Natural killer cell (primary cell): ENCODE measurements around the gene TCEANC2. TPM values are rescaled to one million over a fixed set of nuclear protein-coding genes. Genes with fewer than 3 reads are reported as not detected.
"Not testable (repeated sequence)": the region's sequence is repeated elsewhere in the genome, so short reads cannot be mapped to it uniquely, and the experiment has no call there.

Experiments used
- ATAC-seq, 3 donors: fragments of 150-1000 bp in 2 of 3; fragments of 200-7000 bp in 1 of 3; cut with Tn5 transposase; 1 replicate in 1 of 3; 2 replicates in 2 of 3; pipeline ENCODE4 v1.10.0; 2021; ENCODE audit warnings: mild to moderate bottlenecking in 2 of 3, moderate library complexity in 2 of 3
- DNase-seq, 2 donors: peaks; one replicate each; pipeline versions ENCODE4 v3.0.0 to v3.0.0-alpha.2; 2013 to 2021; ENCODE audit warnings: mixed read lengths in 1 of 2
- H3K27ac ChIP-seq: one replicate; pipeline ENCODE4 v1.5.1; 2013; ENCODE audit warnings: mild to moderate bottlenecking, low read length
- H3K27me3 ChIP-seq: one replicate; pipeline ENCODE4 v1.6.1; 2013; ENCODE audit warnings: low read length; ENCODE audit not compliant: control insufficient read depth, insufficient read depth
- H3K36me3 ChIP-seq: one replicate; pipeline ENCODE4 v1.6.1; 2013; ENCODE audit warnings: low read length; ENCODE audit not compliant: control insufficient read depth, insufficient read depth
- H3K4me1 ChIP-seq: one replicate; pipeline ENCODE4 v1.6.1; 2013; ENCODE audit warnings: low read length; ENCODE audit not compliant: control insufficient read depth, insufficient read depth
- H3K4me3 ChIP-seq: one replicate; pipeline ENCODE4 v1.5.1; 2013; ENCODE audit warnings: low read length
- H3K9me3 ChIP-seq: one replicate; pipeline ENCODE4 v1.6.1; 2013; ENCODE audit warnings: low read length; ENCODE audit not compliant: control insufficient read depth, insufficient read depth
- H3K27ac Mint-ChIP-seq, 2 donors: one replicate each; pipeline ENCODE4 v1.8.0; 2022; ENCODE audit warnings: mild to moderate bottlenecking in 2 of 2, mixed read lengths in 2 of 2, moderate library complexity in 1 of 2
- H3K27me3 Mint-ChIP-seq, 2 donors: one replicate each; pipeline ENCODE4 v1.8.0; 2022; ENCODE audit warnings: low read depth in 2 of 2, mixed read lengths in 2 of 2
- H3K36me3 Mint-ChIP-seq: one replicate; pipeline ENCODE4 v1.8.0; 2022; ENCODE audit warnings: mixed read lengths
- H3K4me1 Mint-ChIP-seq, 2 donors: one replicate each; pipeline ENCODE4 v1.8.0; 2022; ENCODE audit warnings: mixed read lengths in 2 of 2
- H3K4me3 Mint-ChIP-seq: one replicate; pipeline ENCODE4 v1.8.0; 2022; ENCODE audit warnings: mild to moderate bottlenecking, moderate library complexity, mixed read lengths
- H3K9me3 Mint-ChIP-seq, 2 donors: one replicate each; pipeline ENCODE4 v1.8.0; 2022; ENCODE audit warnings: mixed read lengths in 2 of 2
- WGBS: methylation state at CpG from one replicate; pipeline ENCODE4 v1.1.7; 2013; ENCODE audit warnings: missing lambda C conversion rate; ENCODE audit not compliant: insufficient coverage; 5-methylcytosine and 5-hydroxymethylcytosine counted together
- intact Hi-C: fragments of 100-400 bp; cut with micrococcal nuclease; formaldehyde crosslinking; loops from one replicate; pipeline ENCODE4 v1.14.2; 2022
- total RNA-seq, 4 donors: library from RNA; stranded (reverse); fragments of 120-200 nt in 1 of 4; gene quantifications; one replicate each; pipeline versions ENCODE4 v1.2.3 to v1.2.4, GENCODE V29; 2013 to 2022
- TF ChIP-seq, protein P1 (sequence below): fragments of 200-600 bp; IDR thresholded peaks from one replicate; pipeline ENCODE4 v1.8.0; 2022; ENCODE audit warnings: antibody characterized with exemption

TCEANC2 gene
- total RNA-seq, 3 donors from 2014 or later (not counting 1 experiment from before 2014, with no cell fraction given): 5.1 to 9.5 (median 7.3) TPM

DNA sequence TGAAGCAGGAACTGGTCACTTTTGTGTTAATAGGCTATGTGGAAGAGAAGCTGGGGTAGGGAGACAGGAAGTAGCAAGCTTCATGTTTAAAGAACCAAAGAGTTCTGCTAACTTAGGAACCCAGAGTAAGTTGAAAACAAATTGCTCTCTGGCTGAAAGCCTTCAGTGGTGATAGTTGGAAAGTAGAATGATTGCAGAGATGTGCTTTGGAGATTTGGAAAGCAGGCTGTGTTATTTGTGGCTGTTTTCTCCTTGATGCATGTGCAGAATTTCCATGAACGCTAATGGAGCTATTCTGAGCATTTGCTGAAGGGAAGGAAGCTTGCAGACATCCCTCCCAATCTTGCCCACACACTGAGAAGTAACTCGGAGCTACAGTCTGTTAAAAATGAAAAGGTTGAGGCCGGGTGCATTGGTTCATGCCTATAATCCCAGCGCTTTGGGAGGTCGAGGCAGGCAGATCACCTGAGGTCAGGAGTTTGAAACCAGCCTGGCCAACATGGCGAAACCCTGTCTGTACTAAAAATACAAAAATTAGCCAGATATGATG lies 45.7 kb downstream of the TCEANC2 start:
- Mint-ChIP-seq H3K9me3 (no peaks in the 10 kb centered on the region), H3K27me3 (no peaks in the 10 kb centered on the region), H3K4me1 (peaks cover 0 to 6% of the 10 kb centered on the region in 2 donors), H3K4me3 (no peak overlapping the region), H3K27ac (no peak overlapping the region), H3K36me3 (no peaks in the 10 kb centered on the region)
- no peaks in the 10 kb centered on the region for H3K9me3 ChIP-seq
- no peak overlapping the region for H3K27ac ChIP-seq
- 72% methylated on average over 6 of the region's 6 CpGs for WGBS
- no peak for DNase-seq
- H3K36me3 ChIP-seq: peaks cover 20% of the 10 kb centered on the region
- ATAC-seq: no peak
- intact Hi-C loops: no loop called here
- peaks cover 4% of the 10 kb centered on the region for H3K4me1 ChIP-seq
- TF ChIP-seq, protein P1, sequence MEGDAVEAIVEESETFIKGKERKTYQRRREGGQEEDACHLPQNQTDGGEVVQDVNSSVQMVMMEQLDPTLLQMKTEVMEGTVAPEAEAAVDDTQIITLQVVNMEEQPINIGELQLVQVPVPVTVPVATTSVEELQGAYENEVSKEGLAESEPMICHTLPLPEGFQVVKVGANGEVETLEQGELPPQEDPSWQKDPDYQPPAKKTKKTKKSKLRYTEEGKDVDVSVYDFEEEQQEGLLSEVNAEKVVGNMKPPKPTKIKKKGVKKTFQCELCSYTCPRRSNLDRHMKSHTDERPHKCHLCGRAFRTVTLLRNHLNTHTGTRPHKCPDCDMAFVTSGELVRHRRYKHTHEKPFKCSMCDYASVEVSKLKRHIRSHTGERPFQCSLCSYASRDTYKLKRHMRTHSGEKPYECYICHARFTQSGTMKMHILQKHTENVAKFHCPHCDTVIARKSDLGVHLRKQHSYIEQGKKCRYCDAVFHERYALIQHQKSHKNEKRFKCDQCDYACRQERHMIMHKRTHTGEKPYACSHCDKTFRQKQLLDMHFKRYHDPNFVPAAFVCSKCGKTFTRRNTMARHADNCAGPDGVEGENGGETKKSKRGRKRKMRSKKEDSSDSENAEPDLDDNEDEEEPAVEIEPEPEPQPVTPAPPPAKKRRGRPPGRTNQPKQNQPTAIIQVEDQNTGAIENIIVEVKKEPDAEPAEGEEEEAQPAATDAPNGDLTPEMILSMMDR: no peak
- H3K27me3 ChIP-seq: no peaks in the 10 kb centered on the region
- H3K4me3 ChIP-seq: no peak overlapping the region

DNA sequence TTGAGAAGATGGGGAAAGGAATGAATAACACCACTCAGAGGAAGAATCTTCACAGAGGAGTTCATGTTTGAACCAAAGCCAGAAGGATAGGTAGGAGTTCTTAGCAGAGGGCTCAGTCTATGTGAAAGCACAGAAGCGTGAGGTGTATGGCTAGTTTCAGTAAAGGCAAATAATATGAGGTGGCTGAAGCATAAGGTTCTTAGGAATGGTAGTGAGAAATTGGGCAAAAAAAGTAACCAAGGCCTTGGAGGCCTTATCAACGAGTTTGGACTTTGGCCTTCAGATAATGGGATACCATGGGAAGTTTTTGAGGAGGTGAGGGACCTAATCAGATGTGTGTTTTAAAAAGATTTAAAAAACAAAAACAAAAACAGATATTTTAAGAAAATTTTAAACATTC lies 47.1 kb downstream of the TCEANC2 start:
- H3K36me3 ChIP-seq: peaks cover 20% of the 10 kb centered on the region
- H3K9me3 ChIP-seq: no peaks in the 10 kb centered on the region
- H3K27ac ChIP-seq: no peak overlapping the region
- H3K4me1 ChIP-seq: peaks cover 2% of the 10 kb centered on the region
- Mint-ChIP-seq H3K9me3 (no peaks in the 10 kb centered on the region), H3K4me1 (peaks cover 0 to 6% of the 10 kb centered on the region in 2 donors), H3K36me3 (no peaks in the 10 kb centered on the region), H3K4me3 (no peak overlapping the region), H3K27me3 (no peaks in the 10 kb centered on the region), H3K27ac (no peak overlapping the region)
- no peak overlapping the region for H3K4me3 ChIP-seq
- 94% methylated on average over 2 of the region's 2 CpGs for WGBS
- TF ChIP-seq, protein P1: no peak
- DNase-seq: no peak
- ATAC-seq: no peak
- intact Hi-C loops: no loop called here
- no peaks in the 10 kb centered on the region for H3K27me3 ChIP-seq

DNA sequence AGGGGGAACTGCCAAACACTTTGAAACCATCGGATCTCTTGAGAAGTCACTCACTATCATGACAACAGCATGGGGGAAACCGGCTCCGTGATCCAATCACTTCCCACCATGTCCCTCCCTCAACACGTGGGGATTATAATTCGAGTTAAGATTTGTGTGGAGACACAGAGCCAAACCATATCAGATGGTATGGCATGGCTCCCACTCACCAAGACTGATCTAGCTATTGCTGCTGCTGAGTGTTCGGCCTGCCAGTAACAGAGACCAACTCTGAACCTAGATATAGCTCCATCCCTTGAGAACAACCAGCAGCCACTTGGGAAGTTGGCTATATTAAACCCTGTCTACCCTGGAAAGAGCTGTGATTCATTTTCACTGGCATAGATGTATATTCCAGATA lies 50.0 kb downstream of the TCEANC2 start:
- Histone ChIP-seq H3K27me3 (no peaks in the 10 kb centered on the region), H3K27ac (no peak overlapping the region), H3K4me3 (no peak overlapping the region), H3K9me3 (no peaks in the 10 kb centered on the region), H3K36me3 (no peaks in the 10 kb centered on the region), H3K4me1 (no peaks in the 10 kb centered on the region)
- H3K27me3 Mint-ChIP-seq: no peaks in the 10 kb centered on the region
- no peak overlapping the region for H3K27ac Mint-ChIP-seq
- peaks cover 0 to 6% of the 10 kb centered on the region in 2 donors for H3K4me1 Mint-ChIP-seq
- DNase-seq: no peak
- intact Hi-C loops: no loop called here
- TF ChIP-seq, protein P1: no peak
- no peak for ATAC-seq
- 96% methylated on average over 6 of the region's 6 CpGs for WGBS
- H3K36me3 Mint-ChIP-seq: no peaks in the 10 kb centered on the region
- H3K9me3 Mint-ChIP-seq: no peaks in the 10 kb centered on the region
- H3K4me3 Mint-ChIP-seq: no peak overlapping the region

DNA sequence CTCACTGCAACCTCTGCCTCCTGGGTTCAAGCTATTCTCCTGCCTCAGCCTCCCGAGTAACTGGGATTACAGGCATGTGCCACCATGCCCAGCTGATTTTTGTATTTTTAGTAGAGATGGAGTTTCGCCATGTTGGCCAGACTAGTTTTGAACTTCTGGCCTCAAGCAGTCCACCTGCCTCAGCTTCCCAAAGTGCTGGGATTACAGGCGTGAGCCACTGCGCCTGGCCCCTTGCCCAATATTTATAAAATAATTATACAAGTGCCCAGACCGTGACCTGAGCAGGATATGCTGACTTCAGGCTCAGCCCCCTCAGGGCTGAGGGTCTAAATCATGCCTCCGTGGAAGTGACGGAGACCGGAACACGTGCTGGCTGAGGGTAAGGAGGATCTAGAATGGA lies 51.2 kb downstream of the TCEANC2 start:
- ATAC-seq, intact Hi-C loops, H3K4me1 ChIP-seq, H3K27me3 Mint-ChIP-seq, DNase-seq, H3K27ac ChIP-seq, H3K4me3 Mint-ChIP-seq, H3K36me3 Mint-ChIP-seq, H3K9me3 ChIP-seq, H3K27ac Mint-ChIP-seq, H3K27me3 ChIP-seq, H3K4me3 ChIP-seq, H3K36me3 ChIP-seq, H3K4me1 Mint-ChIP-seq, H3K9me3 Mint-ChIP-seq: not testable (repeated sequence)
- 98% methylated on average over 9 of the region's 9 CpGs for WGBS
